Pulmonary artery endothelial cell (primary cell): Measurements from ENCODE around the gene F12. TPM values are rescaled to one million over a fixed set of nuclear protein-coding genes. Genes with fewer than 3 reads are reported as not detected.

Source experiments
- DNase-seq: peaks from one replicate; pipeline ENCODE4 v3.0.0-alpha.2; 2011; ENCODE audit warnings: low read depth, low spot score
- total RNA-seq: library from RNA; depleted of rRNA; stranded (reverse); fragments of >200 nt; gene quantifications from 2 replicates; pipeline ENCODE4 v1.2.3, GENCODE V29; 2014

F12 gene
- total RNA-seq, 1 donor from 2014 or later: 1.5 TPM

DNA sequence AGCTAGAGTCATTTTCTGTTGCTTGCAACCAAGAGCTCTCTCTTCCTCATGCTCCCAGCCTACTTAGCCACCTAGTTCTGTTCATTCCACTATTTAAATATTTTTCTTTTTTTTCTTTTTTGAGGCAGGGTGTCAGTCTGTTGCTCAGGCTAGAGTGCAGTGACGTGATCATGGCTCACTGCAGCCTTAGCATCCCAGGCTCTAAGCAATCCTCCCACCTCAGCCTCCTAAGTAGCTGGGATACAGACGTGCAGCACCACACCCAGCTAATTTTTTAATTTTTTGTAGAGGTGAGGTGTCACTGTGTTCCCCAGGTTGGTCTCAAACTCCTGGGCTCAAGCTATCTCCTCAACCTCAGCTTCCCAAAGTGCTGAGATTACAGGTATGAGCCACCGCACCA lies 5.1 kb upstream of the F12 start:
- no peak for DNase-seq

DNA sequence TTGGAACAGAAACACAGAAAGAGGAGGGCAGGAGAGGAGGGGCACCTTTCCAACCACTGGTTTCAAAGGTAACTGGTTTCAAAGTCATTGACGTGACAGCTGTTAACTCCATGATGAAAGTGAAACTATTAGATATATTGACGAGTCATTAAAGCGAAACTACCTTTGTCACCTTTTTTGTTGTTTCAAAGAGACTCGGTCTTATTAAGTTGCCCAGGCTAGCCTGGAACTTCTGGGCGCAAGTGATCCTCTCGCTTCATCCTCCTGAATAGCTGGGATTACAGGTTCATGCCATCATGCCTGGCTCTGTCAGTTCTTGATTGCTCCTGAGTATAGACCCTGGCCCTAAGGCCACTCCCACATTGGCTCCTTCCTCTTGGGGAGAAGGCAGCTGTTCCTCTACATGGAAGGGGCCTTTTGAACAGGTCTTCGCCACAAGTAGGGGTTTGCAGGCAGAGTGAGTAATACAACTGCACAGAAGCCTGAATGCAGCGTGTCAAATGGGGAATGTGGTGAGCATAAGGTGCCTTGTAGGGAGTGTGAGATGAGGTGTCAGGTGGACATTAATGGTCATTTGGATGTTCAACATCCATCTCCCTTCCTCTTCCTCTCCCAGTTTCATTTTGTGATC lies 3.4 kb upstream of the F12 start:
- no peak for DNase-seq

DNA sequence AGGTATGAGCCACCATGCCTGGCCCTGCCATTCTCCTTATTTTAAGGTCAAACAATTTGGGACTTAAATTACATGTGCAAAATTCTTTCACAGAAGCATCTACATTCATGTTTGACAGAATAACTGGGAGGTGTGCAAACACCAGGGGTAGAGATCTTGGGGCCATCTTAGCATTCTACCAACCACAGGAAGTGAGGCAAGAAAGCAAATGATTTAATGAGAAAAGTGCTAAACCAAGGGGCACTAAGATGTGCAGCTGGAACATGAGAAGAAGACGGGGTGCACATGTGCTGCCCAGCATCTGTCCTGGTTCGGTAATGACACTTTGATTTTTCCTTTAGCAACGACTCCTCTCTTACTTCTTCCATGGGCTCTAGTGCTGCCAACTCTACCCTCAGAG lies 1.2 kb upstream of the F12 start:
- DNase-seq: no peak

GRCh38 chr5:177405805-177406204 lies 3.6 kb downstream of the F12 start:
- no peak for DNase-seq

DNA sequence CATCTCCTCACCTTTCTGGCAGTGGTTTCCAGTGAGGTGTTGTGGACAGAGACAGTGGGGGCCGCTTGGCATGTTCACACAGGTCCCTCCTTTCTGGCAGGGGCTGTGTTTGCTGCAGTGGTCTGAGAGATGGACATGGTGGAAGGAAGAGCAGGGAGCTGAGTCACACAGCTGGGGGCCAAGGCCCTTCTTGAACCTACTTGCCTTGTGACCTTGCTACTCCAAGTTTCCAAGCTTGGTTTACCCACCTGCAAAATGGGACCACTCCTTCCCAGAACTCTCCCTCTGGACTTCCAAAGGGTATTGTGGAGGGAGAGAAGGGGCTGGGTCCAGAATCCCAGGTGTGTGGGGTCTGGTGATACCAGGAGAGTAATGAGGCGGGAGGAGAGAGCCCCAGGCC lies 4.1 kb downstream of the F12 start:
- DNase-seq: no peak

GRCh38 chr5:177404641-177405179 lies 4.7 kb downstream of the F12 start:
- no peak for DNase-seq

DNA sequence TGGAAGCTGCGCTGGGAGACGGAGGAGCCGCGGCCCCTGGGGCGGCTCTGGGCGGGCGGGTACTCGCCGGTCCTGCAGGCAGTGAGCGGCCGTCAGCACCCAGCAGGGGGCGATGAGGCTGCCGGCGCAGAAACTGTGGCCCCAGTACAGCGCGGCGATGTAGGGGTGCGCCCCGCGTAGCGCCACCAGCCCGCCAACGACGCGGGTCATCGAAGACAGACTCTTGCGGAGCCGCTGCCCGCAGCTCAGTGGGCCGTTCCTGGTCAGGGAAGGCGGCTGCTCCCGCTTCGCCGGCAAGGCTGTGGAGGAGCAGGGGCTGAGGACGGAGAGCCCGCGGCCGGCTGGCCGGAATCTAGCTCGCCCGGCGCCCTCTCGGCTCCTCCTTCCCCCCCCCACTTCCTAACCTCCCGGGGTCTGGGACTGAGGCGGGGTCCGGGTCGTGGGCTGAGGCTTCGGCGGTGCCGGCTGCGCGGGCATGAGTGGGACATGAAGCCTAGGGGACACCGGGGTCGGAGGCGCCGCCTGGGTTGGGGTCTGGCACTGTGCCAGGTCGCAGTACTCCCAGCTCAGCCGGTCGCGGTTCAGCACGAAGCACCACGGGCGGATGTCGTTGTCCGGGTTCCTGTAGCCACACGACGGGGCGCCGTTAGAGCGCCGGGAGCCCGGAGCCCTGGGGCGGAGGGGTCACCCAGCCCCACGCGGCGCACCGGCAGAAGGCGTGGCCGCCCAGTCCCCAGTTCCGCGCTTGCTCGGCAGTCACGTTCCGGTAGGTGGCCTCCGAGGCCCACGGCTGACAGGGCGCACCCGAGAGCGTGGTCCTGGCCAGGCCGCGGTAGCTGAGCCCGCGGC lies 5.3 kb downstream of the F12 start:
- DNase-seq: peak; percentile 45

- no peak for DNase-seq
These were observed 6.1 kb downstream of the F12 start for GRCh38 chr5:177403102-177403791.

DNA sequence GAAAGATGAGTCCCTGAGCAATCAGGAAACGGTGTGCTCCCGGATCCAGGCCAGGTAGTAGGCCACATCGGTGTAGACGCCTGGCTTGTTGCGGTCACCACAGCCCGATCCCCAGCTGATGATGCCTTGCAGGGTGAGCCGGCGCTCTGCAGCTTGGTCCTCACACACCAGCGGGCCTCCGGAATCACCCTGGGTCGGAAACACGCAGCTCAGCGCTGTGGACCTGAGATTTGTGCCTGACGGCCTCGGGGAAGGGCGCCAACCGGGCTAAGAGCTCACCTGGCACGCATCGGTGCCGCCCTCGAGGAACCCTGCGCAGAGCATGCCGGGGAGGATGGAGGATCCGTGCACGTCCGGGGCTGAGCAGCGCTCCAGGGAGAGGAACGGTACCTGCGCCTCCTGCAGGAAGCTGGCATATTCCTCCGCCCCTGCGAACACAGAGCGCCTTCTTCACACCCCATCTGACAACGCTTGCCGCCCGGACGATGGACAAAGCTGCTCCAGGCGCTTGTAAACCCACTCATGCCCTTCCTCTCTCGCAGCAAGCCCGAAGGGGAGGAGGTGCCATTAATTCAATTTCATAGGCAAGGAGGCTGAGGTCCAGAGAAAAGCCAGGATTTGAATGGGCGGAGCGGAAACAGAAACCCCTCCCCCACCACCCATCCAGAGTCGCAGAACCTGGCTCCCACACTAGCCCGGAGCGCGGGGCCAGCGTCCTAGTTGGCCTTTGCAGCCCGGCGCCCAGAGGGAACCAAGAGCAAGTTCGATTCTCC lies 6.9 kb downstream of the F12 start:
- DNase-seq: no peak

DNA sequence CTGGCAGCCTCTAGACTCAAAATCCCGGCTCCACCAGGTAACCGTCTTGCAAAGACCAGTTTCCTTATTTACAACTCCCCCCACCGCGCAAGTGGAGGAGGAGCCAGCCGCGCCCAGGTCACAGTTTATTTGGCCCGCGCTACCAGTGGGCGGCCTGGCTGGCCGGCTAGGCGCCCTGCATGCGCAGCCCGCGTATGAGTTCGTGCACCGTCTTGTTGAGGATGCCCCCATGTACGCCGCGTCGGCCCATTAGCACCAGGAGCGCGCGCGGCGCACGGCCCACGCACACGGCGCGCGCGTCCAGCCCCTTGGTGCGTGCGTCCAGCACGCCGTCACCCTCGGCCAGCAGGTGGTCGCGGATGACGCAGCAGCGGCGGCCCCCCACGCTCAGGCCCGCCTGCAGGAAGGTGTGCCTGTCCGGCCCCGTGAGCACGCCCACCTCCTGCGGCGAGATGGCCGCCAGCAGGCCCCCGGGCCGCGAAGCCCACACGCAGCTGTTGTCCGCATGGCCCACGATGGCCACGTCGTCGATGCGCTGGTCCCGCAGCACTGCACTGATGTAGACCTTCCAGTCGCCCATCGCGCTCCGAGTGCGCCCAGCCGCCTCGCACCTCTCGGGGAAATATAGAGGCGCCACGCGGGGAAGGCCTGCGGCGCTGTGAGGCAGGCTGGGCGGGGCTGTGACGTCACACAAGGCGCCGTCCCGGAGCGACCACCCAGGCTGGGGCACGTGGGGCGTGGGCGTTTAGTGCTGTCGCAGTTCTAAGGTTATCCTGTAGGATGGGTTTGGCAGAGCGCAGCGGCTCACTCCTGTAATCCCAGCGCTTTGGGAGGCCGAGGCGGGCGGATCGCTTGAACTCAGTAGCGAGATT lies 9.1 kb downstream of the F12 start, which contains the start of gene PFN3:
PFN3 (minus strand) TSS at position 665 of the 872 bp plus-strand sequence; CDS start at position 580, 85 bp downstream.
- DNase-seq: no peak

DNA sequence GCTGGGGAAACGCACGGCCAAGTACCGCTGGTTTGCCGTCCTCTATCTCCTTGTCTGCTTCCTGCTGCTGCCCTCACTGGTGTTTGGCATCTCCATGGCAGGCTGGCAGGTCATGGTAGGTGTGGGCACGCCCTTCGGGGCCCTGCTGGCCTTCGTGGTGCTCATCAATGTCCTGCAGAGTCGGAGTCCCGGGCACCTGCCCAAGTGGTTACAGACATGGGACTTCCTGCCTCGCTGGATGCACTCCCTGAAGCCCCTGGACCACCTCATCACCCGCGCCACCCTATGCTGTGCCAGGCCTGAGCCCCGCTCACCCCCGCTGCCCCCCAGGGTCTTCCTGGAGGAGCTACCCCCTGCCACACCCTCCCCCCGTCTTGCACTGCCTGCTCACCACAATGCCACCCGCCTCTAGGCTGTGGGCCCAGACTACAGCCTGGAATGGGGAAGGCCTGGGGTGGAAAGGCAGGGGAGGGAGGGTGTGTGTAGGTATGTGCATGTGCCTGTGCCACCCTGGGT lies 11.4 kb downstream of the F12 start:
- DNase-seq: no peak

DNA sequence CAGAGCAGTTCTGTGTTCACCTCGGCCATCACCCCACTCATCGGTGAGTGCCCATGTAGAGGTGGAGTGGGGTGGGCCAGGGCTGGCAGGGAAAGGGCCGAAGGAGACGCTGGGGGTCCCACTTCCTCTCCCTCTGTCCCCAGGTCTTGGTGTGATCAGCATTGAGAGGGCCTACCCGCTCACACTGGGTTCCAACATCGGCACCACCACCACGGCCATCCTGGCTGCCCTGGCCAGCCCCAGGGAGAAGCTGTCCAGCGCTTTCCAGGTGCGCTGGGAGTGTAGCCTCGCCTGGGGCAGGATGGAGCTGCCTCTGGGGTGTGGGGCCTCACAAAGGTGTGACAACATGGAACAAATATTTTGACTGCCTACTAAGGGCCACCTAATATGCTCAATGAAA lies 12.6 kb downstream of the F12 start:
- no peak for DNase-seq

- no peak for DNase-seq
These were observed 13.3 kb downstream of the F12 start for GRCh38 chr5:177396078-177396477.

DNA sequence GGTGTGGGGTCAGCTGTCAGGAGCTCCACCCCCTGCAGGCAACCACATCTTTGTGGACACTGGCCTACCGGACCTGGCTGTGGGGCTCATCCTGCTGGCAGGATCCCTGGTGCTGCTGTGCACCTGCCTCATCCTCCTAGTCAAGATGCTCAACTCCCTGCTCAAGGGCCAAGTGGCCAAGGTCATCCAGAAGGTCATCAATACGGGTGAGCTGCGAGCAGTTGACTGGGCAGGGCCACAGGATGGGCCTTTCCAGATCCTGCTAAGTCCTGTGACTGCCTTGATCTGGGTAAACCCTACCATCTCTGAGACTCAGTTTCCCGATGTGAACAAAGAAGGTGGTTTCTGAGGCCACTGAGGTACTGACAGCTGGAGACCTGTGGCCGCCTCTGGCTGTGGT lies 15.4 kb downstream of the F12 start:
- DNase-seq: no peak

- no peak for DNase-seq
These were observed 16.1 kb downstream of the F12 start for GRCh38 chr5:177393206-177393765.

DNA sequence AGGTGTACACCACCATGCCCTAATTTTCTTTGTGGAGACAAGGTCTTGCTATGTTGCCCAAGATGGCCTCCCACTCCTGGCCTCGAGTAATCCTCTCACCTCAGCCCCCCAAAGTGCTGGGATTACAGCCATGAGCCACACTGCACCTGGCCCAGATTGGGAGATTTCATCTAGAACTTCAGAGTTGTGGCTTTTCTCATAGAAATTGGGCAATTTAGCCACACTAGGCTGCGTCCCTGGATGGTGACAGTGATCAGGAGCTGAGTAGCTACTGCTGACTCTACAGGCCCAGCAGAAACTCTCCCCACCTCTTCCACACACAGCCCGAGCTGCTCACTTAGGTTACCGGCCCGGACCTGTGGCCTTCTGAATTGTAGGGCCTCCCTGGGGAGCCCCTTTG lies 16.6 kb downstream of the F12 start:
- DNase-seq: no peak

DNA sequence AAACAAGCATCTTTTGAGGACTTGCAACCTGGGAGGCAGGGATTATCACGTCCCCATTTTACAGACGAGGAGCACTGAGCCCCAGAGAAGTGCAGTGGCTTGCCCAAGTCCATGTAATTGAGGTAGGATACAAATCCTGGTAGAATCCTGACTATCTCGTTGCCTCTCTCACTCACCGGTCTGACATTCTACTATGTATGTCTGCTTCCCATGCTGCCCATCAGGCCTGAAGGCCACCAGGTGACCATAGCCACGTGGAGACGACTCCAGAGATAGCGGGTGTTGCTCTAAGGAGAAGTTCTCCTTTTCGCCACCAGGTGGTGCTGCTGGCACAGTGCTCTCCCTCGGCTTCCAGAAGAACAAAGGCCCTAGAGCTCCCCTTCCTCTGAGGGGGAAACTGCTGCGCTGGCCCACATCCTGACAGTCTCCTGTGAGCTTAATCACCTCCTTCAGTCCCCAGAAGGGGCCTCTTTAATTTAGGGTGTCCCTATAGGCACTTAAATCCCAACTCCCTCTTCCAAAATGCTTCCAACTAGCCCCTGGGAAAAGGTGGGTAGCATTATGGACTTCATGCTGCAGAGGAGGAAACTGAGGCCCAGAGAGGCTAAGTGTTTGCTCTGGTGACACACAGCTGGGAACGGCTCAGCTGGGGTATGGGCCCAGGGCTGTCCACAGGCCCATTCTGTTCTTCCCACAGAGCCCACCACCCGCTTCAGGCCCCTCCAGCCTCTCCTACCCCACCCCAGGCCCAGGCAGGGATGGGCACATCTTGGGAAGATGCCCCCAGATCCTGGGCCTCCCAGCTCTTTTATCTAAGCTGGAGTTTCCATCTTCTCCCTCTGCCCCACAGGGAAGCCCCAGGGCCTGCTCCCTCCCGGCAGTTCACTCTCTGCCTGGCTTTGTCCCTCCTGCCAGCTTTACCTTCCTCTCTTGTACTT lies 18.7 kb downstream of the F12 start:
- peak; percentile 32 for DNase-seq
